Inferior parietal cortex (tissue), 1 donor: ENCODE results near the gene PAK4.
"Not testable (repeated sequence)": the region's sequence is repeated elsewhere in the genome, so short reads cannot be mapped to it uniquely, and the experiment has no call there.

Experiments used
- DNase-seq: peaks from one replicate; pipeline ENCODE4 v3.0.0-alpha.2; 2016; ENCODE audit errors: extremely low spot score

The PAK4 gene

DNA sequence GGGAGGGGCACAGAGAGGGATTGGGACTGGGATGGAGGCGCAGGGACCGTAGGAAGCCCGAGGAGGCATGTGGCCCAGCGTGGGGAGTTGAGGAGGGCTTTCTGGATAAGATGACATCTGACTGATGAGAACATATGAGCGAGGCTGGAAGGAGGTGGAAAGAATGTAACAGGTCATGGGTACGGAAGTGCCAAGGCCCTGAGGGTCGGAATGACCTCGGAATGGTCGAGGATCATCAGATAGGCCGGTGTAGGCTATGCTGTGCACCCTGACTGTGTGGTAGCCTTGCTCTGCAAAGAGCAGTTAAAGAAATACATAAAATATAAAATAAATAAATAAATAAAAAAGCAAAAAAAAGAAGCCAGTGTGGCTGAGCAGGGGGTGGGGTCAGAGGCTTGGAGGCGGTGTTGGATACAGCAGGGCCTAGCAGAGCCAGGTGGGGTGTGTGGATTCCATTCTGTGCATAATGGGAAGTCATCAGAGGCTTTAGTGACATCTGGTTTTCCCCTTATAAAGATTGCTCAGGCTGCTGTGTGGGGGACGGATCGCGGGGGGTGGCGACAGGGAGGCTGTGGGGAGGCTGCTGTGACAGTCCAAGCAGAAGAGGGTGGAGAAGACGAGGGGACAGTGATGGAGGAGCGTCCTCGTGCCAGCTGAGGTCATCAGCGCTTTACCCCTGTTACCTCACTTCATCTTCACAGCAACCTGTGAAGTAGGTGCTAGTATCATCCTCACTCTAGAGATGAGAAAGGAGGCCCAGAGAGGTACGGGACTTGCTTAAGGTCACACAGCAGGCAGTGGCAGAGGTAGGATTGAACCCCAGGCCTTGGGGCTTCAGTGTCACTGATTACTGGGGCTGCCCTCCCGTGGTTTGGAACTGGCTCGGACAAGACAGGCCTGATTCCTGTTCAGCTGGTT is 5.0 kb downstream of the PAK4 start:
- DNase-seq, result no peak

DNA sequence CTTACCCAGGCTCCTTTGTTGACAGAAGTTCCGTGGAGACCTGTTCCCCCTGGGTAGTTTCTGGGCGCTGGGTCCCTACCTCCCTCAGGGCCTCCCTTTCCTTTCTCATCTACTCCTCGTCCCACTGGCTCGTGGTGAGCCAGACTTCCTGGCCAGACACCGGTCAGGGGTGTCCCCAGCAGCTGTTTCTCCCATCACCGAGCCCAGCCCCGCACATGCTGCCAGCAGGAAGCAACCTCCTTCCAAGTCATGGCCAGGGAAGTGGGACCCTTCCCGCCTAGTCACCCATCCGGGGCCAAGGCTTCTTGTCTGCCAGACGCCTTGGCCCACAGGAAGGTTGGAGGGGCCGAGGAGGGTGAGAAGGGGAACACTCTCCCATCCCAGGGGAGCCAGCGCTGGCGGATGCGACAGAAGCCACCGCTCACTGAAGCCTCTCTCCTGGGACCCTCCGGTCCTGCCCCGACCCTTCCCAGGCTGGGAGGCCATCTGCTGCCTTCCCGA is 5.7 kb downstream of the PAK4 start:
- no peak for DNase-seq

DNA sequence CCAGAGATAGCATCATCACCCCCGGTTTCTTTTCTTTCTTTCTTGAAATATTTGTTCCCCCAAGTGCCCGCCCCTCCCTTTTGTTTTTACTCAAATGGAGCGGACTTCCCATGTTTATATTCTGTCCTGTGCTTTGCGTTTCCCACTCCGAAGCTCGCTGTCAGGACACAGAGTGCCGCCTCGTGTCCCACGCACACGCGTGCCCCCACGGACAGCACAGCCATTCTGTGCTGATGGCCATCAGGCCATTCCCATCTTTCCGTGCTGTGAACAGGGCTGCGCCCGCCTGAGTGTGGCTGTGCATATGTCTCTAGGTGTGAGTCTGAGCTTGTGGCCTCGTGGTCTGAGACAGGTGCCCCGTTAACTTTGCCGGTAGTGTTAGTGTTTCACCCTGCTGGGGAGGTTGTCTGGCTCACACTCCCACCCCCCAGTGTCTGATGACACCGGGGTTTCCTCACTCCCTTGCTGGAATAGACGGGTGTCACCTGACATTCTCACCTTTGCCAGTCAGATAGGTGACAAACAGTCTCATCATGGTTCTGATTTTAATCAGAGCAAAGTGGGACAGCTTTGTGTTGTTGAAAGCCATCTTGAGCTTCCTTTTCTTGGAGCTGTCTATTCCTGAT is 6.9 kb downstream of the PAK4 start:
- DNase-seq, result no peak

DNA sequence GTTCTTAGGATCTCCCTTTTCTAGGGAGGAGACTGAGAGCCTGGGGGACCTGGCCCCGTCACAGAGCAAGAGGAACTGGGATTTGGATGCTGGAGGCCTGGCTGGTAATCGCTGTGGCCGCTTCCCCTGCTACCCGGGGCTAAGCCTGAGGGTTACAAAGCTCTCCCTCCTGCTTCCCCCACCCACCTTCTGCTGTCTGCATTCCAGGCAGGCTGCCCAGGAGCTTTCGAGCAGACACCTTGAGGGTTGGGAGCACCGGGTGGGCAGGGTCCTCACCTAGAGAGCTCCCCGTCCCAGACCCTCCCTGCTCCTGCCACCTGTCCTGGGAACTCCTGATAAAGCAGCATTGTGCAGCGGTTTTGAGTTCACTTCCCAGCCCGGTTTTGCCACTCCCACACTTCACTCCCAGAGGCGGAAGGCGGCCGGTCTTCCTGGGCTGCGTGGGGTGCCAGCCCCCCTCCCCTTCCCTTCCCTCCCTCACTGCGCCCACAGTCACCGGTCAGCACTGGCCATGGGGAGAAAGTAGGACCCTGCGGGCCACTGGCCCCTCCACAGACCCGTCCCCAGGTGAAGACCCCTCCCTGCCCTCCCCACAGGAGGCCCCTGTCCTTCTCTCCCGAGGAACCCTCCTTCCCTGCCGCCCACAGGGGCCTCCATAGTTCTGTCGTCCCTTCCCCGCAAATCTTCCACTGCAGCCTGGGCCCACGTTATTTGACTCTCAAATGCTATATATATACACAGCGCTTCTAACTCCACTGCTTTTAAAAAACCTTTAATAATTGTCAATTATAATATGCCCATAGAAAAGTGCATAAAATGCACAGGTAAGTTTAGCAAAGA is 8.1 kb downstream of the PAK4 start:
- no peak for DNase-seq

DNA sequence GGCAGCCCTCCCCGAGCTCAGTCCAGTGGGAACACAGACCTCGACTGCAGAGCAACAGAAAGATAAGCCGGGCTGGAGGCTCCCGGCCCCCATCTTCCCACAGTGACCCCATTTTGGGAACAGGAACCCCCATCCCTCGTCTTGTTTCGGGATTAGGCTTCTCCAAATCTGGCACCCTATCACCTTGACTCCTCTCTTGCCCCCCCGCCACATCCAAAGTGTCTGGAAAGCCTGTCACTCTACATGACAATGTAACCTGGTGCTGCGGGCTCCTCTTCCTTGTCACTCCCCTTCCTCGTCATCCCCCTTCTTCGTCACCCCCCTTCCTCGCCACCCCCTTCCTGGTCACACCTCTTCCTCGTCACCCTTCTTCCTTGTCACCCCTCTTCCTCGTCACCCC is 10.1 kb downstream of the PAK4 start:
- no peak for DNase-seq

DNA sequence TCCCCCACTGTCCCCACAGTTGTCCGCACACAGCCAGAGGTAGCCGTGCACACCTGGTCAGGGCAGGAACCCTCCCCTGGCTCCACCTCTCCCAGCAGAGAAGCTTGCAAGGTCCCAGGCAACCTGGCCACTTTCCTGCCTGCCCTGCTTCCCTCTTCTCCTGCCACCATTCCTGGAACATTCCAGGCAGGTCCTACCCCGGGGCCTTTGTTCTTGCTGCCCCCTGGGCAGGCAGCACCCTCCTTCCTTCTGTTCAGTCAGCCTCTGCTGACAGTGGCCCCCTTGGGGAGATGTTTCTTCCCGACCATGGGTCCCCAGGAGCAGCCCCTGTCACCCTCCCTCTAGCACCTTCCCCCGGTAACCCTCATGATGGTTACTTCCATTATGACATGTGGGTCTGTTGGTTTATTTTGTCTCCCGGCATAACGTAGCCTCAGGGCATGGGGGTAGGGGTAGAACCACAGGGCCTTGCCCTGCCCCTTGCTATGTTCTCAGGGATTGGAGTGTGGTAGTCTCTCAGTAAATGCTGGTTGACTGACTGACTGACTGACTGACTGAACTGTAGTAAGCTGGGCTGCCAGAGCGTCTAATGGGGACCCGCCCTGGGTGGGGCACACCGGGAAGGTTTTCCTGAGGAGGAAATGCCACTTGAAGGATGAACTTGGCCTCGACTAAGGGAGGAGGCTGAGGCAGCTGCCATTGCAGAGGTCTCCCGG is 10.8 kb downstream of the PAK4 start:
- DNase-seq, result no peak

DNA sequence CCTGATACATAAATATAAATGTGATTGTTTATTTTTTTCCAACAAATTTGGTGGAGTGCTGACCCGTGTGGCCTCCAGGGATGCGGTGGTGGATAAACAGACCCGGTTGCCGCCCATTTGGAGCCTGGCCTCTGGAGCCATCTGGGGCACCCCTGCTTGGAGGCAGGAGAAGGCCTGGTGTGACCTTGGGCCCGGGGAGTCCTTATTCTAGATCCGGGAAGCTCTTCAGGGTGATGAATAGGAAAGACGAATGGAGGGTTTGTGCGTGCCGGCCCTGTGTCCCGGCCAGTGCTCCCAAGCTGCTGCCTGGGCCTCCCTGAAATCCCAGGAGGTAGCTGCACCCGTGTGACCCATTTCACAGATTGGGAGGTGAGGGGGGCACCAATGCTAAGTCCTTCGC is 11.5 kb downstream of the PAK4 start:
- no peak for DNase-seq

DNA sequence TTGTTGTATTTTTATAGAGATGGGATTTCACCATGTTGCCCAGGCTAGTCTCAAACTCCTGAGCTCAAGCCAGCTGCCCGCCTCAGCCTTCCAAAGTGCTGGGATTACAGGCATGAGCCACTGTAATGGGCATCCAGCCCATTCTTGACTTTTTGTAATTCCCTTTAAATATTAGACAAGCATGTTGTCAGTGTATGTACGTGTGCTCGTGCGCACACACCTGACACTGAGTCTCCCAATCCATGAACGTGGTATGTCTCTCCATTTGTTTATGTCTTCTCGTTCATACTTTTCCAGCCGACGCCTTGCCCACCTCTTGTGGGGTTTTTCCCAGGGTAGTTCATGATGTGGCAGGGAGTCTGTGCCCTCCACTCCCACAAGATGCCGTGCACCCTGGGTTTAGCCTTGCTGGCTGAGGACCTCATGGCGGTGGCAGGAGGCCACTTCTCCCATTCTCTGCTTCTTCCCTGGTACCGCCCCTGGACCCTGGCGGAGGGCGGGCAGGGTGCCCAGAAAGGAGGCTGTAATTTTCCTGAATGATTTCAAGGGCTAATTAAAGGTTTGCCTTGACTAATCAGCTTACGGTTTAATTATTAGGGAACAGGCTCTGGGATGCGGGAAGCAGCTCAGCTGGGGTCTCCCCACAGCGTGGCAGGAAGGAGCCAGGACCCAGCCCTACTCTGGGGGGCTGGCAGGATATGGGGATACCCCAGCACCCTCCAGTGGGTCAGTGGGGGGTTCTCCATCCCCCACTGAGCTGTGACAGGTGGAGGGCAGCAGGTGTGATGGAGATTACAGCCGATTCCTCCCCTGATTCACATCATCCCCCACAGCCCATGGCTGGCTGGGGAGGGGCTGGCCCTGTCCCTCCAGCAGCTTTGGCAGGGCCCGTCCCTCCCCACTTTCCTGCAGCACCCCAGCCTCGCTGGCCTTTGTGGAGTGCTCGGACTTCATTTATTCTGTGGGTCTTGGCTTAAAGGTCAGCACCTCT is 12.9 kb downstream of the PAK4 start:
- DNase-seq, result no peak

DNA sequence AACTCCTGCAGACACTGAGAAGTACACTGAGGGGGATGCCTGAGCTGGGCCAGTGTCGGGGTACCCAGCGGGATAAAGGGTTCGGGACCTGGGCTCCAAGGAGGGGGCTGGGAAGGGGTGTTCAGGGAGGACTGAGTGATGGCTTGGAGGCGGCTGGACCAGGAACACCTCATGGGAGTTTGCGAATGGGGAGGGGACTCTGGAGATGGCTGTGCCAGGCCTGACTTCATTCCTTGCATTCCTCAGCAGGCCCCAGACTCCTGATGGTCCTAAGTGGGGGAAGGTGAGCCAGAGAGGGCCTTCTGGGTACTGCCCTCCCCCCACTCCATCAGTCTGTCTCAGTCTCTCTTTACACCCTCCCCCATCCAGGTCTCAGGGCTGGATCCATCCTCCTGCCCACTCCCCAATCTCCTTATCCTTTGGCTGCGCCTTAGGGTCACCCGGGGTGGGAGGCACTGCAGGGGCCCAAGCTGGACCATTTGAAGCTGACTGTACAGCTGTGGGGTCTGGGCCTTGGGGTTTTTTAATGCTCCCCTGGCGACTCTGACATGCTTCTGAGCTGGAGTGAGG is 13.8 kb downstream of the PAK4 start:
- no peak for DNase-seq

DNA sequence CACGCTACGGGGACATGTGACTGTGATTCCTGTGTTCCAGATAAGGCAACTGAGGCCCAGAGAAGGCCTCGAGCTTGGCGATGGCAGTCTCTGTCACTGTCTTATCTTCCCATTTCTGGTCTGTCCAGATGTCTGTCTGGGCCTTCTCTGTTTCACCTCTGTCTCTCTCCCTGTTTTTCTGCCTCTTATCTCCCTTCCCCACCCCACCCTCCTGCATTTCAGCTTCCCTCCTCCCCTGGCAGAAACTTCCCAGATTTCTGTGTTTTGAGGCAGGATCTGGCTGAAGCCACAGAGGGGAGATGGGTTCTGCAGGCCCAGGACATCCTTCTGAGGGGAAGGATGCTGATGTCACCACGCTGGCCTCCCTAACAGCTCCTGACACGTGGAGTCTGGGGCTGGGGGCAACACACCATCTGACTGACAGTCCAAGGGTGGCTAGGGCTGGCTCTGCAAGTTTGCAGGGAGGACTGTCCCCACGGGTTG is 14.4 kb downstream of the PAK4 start:
- DNase-seq, result no peak

DNA sequence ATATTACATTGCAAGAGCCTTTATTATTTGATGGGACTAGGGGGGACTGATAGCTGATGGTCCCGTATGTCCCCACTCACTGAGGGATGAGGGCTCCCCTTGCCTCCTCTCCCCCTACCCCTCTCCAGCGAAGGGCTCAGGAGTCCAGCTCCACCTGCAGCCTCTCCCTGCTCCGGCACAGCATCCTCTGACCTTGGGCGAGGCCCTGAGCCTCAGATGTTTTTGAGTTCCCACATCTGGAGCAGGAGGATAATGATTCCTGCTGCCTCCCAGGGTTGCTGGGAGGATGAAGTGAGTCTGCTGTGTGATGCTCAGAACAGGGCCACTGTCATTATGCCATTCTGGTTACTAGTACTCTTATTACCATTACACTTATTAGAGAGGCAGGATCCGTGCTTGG is 15.0 kb downstream of the PAK4 start:
- DNase-seq, result no peak

DNA sequence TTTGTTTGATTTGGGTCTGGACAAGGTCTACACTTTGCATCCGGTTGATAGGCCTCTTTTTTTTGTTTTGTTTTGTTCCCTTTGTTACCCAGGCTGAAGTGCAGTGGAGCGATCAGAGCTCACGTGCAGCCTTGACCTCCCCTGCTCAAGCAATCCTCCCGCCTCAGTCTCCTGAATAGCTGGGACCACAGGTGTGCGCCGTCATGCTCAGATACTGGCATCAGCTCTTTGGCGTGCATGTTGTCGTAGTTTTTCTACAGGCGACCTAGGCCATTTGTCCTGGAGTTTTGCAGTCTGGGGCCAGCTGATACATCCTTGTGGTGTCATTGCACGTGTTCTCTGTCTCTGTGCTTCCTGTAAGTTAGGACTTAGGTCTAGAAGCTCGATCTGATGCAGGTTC is 16.3 kb downstream of the PAK4 start:
- DNase-seq, result no peak

DNA sequence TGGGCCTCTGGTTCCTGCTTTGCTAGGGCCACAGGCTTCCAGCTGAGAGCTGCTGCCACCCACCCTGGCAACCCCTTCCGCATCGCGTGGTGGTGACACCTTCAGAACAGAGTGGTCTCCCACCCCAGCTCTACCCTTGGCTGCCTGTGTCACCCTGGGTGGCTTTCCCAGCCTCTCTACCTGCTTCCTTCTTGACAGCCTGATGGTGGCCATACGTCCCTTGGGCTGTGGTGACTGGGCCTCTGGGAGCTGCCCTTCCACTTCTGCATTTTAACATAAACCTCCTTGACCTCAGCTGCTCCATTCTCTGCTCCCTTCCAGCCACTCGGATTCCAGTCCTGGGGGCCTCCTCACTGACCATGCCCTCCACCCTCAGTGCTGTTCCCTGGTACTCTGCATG is 17.0 kb downstream of the PAK4 start:
- DNase-seq, result no peak

DNA sequence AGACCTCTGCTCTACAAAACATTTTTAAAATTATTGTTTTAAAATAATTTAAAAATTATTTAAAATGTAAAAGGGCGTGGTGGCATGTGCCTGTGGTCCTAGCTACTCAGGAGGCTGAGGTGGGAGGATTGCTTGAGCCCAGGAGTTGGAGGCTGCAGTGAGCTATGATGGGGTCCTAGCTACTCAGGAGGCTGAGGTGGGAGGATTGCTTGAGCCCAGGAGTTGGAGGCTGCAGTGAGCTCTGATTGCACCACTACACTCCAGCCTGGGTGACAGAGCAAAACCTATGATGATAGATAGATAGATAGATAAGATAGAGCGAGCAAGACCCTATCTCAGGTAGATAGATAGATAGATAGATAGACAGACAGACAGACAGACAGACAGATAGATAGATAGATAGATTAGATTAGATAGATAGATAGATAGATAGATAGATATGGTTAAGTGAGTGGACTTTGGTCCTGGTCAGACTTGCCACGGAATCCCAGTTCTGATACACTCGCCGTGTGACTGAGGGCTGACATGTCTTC is 18.2 kb downstream of the PAK4 start:
- not testable (repeated sequence) for DNase-seq

DNA sequence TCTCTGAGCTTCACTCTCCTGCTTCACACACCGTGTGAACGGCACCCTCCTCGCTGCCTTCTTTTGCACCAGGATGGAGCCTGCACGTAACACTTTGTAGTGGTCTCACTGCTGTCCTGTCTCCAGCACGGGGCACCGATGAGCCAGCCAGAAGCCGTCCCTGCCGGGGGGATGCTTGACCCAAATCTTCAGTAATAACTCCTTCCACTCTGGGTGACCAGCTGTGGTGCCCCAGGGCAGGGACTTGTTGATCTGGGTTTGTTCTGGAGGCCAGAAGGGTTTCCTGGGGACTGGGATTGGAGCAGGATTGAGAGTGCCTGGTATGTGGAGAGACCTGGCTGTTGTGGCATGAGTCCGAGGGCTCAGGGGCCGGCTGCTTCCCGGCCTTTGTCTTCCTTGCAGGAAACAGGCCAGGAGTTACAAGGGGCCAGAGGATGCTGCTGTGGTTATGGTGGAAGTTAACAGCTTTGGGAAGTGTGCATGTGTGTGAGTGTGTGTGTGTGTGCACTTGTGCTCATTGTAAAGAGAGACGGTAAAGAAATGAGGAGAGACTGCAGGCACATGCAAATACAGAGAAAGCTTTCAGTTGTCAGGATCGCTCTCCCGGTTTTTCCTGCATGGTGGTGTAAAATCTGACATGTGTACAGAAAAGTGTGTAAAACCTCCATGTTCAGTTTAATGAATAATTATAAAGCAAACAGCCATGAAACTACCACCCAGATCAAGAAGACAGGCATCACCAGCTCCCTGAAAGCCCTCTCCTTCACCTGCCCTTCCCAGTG is 18.9 kb downstream of the PAK4 start:
- no peak for DNase-seq

DNA sequence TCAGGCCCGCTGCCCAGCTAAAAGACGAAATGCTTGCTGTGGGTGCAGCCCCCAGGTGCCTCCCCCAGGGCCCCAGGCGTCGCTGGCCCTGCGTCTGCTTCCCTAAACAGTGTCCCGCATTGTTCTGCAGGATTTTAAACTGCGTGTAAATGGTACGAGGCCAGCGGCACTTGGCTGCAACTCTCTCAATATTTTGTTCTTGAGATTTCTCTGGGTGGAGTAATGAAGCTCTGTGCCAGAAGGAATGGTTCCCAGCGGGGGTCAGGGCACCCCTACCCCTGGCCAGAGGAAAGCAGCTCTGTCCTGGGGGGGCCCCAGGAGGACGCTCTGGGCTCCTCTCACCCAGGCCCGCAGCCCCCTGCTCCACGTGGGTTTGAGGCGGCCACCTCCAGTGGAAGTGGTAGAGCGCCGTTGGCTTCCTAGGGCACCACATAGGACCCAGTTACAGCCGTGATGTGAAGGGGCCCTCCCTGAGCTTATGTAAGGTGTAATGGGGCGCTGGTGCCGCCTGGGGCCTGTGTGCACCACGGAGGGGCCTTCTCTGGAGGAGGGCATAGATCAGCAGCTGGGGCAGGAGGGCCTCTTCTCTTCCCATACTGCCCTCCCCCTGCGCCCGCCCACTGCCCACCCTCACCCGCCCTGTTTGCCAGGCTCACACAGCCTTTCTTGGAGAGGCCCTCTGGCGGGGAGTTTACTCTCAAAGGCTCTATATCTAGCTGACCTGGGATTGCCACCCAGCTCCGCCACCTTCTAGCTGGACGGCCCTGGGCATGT is 19.8 kb downstream of the PAK4 start:
- peak; percentile 48 for DNase-seq

DNA sequence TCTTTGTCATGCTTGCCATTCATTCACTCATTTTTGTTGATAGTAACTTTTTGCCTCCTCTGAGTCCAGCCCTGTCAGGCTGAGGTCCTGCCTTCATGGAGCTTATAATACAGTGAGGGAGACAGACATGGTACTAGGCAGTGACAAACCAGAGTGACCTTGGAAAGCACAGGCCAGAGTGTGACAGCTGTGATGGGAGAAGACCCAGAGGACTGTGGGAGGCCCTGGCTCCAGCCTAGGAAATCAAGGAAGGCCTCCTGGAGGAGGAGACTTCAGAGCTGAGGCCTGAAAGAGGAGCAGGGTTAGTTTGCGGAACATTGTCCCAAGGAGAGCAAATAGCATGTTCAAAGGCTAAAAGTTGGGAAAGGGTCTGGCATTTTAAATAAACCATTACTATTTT is 20.5 kb downstream of the PAK4 start:
- DNase-seq, result no peak
